Neural progenitor cell (in vitro differentiated cells): ENCODE results near the gene TJP1. TPM values are rescaled to one million over a fixed set of nuclear protein-coding genes. Genes with fewer than 3 reads are reported as not detected.
"Not testable (repeated sequence)": the region's sequence is repeated elsewhere in the genome, so short reads cannot be mapped to it uniquely, and the experiment has no call there.

Source experiments
- DNase-seq: peaks from one replicate; pipeline ENCODE4 v3.0.0-alpha.2; 2016; ENCODE audit warnings: low spot score
- H2AFZ ChIP-seq: fragments of 200-600 bp; sonication (generic); replicated peaks from 2 replicates; pipeline ENCODE4 v1.6.1; 2016; ENCODE audit warnings: antibody characterized with exemption
- H3F3A ChIP-seq: fragments of 200-600 bp; sonication (generic); 2 replicates; pipeline ENCODE4 v1.6.1; 2016; ENCODE audit warnings: antibody characterized with exemption, low read depth
- H3K27ac ChIP-seq: fragments of 200-600 bp; sonication (generic); 2 replicates; pipeline ENCODE4 v1.5.1; 2016; ENCODE audit warnings: mild to moderate bottlenecking
- H3K27me3 ChIP-seq: fragments of 200-600 bp; sonication (generic); 2 replicates; pipeline ENCODE4 v1.6.1; 2016; ENCODE audit warnings: mild to moderate bottlenecking, moderate library complexity
- H3K36me3 ChIP-seq: fragments of 200-600 bp; sonication (generic); 2 replicates; pipeline ENCODE4 v1.5.1; 2016
- H3K4me1 ChIP-seq: fragments of 200-600 bp; sonication (generic); 2 replicates; pipeline ENCODE4 v1.6.1; 2016; ENCODE audit warnings: mixed run types
- H3K4me2 ChIP-seq: fragments of 200-600 bp; sonication (generic); 2 replicates; pipeline ENCODE4 v1.6.1; 2016
- H3K4me3 ChIP-seq: fragments of 200-600 bp; sonication (generic); 2 replicates; pipeline ENCODE4 v1.5.1; 2016
- H3K79me2 ChIP-seq: fragments of 200-600 bp; sonication (generic); 2 replicates; pipeline ENCODE4 v1.6.1; 2016; ENCODE audit warnings: low read depth
- H3K9ac ChIP-seq: fragments of 200-600 bp; sonication (generic); 2 replicates; pipeline ENCODE4 v1.6.1; 2016
- H3K9me3 ChIP-seq: fragments of 200-600 bp; sonication (generic); 2 replicates; pipeline ENCODE4 v1.5.1; 2016; ENCODE audit warnings: low read depth
- H4K20me1 ChIP-seq: fragments of 200-600 bp; sonication (generic); 2 replicates; pipeline ENCODE4 v1.6.1; 2016; ENCODE audit warnings: low read depth
- H3K27ac Mint-ChIP-seq: 3 replicates; pipeline ENCODE4 v1.8.0; 2021; ENCODE audit warnings: mixed read lengths
- H3K27me3 Mint-ChIP-seq: 2 replicates; pipeline ENCODE4 v1.8.0; 2022; ENCODE audit warnings: low read depth, mild to moderate bottlenecking, inconsistent platforms, moderate library complexity, mixed read lengths; ENCODE audit not compliant: insufficient read depth
- H3K36me3 Mint-ChIP-seq: 3 replicates; pipeline ENCODE4 v1.8.0; 2021; ENCODE audit warnings: mixed read lengths
- H3K4me1 Mint-ChIP-seq: 3 replicates; pipeline ENCODE4 v1.8.0; 2021; ENCODE audit warnings: mixed read lengths
- H3K4me3 Mint-ChIP-seq: 3 replicates; pipeline ENCODE4 v1.8.0; 2021; ENCODE audit warnings: mild to moderate bottlenecking, moderate library complexity, mixed read lengths
- H3K9me3 Mint-ChIP-seq: 3 replicates; pipeline ENCODE4 v1.8.0; 2020; ENCODE audit warnings: mixed read lengths
- CTCF ChIP-seq: fragments of 200-600 bp; sonication (generic); IDR thresholded peaks from 2 replicates; pipeline ENCODE4 v1.5.1; 2017; ENCODE audit warnings: antibody characterized with exemption, mild to moderate bottlenecking
- EZH2 ChIP-seq: fragments of 200-600 bp; sonication (generic); IDR thresholded peaks from 2 replicates; pipeline ENCODE4 v1.6.1; 2017; ENCODE audit warnings: antibody characterized with exemption, mild to moderate bottlenecking, moderate library complexity
- EZH2phosphoT487 ChIP-seq: fragments of 200-600 bp; sonication (generic); IDR thresholded peaks from 2 replicates; pipeline ENCODE4 v1.6.1; 2017; ENCODE audit warnings: antibody characterized with exemption
- total RNA-seq: library from RNA; depleted of rRNA; stranded (reverse); fragments of >200 nt; gene quantifications from 2 replicates; pipeline ENCODE4 v1.2.3, GENCODE V29; 2015; ENCODE audit warnings: low replicate concordance

TJP1 gene
- total RNA-seq, 1 donor from 2014 or later = 126 TPM

DNA sequence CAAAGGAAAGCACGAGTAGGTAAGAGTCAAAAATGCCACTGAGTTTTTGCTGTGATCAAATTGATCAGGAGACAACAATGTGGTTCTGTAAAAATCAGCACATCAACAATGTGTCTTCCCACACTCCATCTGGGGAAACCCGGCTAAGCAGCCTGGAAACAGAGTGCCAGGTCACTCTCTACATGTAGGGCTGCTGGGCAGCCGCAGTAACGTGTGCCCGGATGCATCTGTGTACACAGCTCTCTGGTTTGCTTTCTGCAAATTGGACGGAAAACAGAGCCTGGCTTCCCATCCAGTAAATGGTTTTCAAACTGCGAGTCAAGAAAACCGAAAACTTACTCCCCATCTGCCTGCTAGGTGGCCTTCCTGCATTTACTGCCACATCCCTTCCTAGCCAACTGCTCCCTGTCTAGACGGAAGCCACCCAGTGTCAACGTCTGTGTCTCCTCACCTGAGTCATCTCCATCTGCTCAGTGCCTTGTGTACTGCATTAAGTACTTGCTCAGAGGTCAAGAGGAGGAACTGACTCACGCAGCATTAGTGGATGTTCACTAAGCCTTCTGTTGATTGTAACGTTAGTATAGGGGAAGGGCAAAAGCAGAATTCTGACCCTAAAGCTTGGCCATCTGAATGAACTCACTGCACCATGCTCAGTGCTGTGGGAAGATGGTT, 124.1 kb downstream of the TJP1 start:
- Mint-ChIP-seq H3K9me3 (peaks cover 4% of the 10 kb centered on the region), H3K4me3 (no peak overlapping the region), H3K27ac (no peak overlapping the region), H3K27me3 (peaks cover 5% of the 10 kb centered on the region), H3K4me1 (no peaks in the 10 kb centered on the region), H3K36me3 (peaks cover 23% of the 10 kb centered on the region)
- TF ChIP-seq CTCF = no peak
- no peak for TF ChIP-seq EZH2phosphoT487
- no peak for TF ChIP-seq EZH2
- no peaks in the 10 kb centered on the region for H3K4me1 ChIP-seq
- H2AFZ ChIP-seq = no peak overlapping the region
- no peaks in the 10 kb centered on the region for H3K9me3 ChIP-seq
- no peak for DNase-seq
- no peak overlapping the region for H3K4me2 ChIP-seq
- H3K4me3 ChIP-seq = no peak overlapping the region
- no peak overlapping the region for H3K9ac ChIP-seq
- H4K20me1 ChIP-seq = no peaks in the 10 kb centered on the region
- no peaks in the 10 kb centered on the region for H3K36me3 ChIP-seq
- no peaks in the 10 kb centered on the region for H3K27me3 ChIP-seq
- H3F3A ChIP-seq = no peaks in the 10 kb centered on the region
- no peak overlapping the region for H3K27ac ChIP-seq
- H3K79me2 ChIP-seq = no peaks in the 10 kb centered on the region

GRCh38 chr15:29696950-29697738, 125.1 kb downstream of the TJP1 start:
- Histone ChIP-seq H2AFZ (no peak overlapping the region), H3K36me3 (no peaks in the 10 kb centered on the region), H3K4me3 (no peak overlapping the region), H3K79me2 (no peaks in the 10 kb centered on the region), H3K4me2 (no peak overlapping the region), H3K27me3 (no peaks in the 10 kb centered on the region), H3K9ac (no peak overlapping the region), H4K20me1 (no peaks in the 10 kb centered on the region), H3K27ac (no peak overlapping the region), H3K4me1 (no peaks in the 10 kb centered on the region), H3F3A (no peaks in the 10 kb centered on the region), H3K9me3 (no peaks in the 10 kb centered on the region)
- TF ChIP-seq CTCF (no peak), EZH2phosphoT487 (no peak), EZH2 (no peak)
- Mint-ChIP-seq H3K4me3 (no peak overlapping the region), H3K27me3 (peaks cover 7% of the 10 kb centered on the region), H3K27ac (no peak overlapping the region), H3K36me3 (peaks cover 19% of the 10 kb centered on the region), H3K4me1 (no peaks in the 10 kb centered on the region), H3K9me3 (peaks cover 4% of the 10 kb centered on the region)
- no peak for DNase-seq

DNA sequence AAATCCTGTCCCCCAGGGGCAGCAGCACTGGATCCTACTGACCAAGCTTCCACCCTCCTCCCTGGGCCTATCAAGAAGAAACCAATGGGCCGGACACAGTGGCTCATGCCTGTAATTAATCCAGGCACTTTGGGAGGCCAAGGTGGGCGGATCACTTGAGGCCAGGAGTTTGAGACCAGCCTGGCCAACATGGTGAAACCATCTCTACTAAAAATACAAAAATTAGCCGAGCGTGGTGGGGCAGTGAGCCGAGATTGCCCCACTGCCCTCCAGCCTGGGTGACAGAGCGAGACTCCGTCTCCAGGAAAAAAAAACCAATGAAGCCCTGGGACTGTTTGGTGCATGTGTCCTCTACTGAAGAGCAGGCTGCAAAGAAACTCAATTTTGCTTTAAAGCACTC, 125.8 kb downstream of the TJP1 start:
- not testable (repeated sequence) for H2AFZ ChIP-seq, DNase-seq, H3K9me3 ChIP-seq, H3K9me3 Mint-ChIP-seq, H4K20me1 ChIP-seq, H3K79me2 ChIP-seq, H3K4me3 ChIP-seq, H3K27ac Mint-ChIP-seq, H3K36me3 ChIP-seq, H3K4me1 ChIP-seq, H3F3A ChIP-seq, H3K4me3 Mint-ChIP-seq, H3K9ac ChIP-seq, H3K4me1 Mint-ChIP-seq, H3K27me3 ChIP-seq, H3K27me3 Mint-ChIP-seq, H3K4me2 ChIP-seq, H3K27ac ChIP-seq
- H3K36me3 Mint-ChIP-seq = peaks cover 19% of the 10 kb centered on the region
